Right ventricle myocardium superior (tissue), 1 donor: Measurements from ENCODE around the gene SERPINI1. TPM values are rescaled to one million over a fixed set of nuclear protein-coding genes. Genes with fewer than 3 reads are reported as not detected.

Experiments used
- ATAC-seq: fragments of 200-7000 bp; cut with Tn5 transposase; one replicate; pipeline ENCODE4 v1.9.1; 2020; ENCODE audit warnings: mild to moderate bottlenecking; ENCODE audit not compliant: poor library complexity
- DNase-seq: peaks from one replicate; pipeline ENCODE4 v3.0.0-alpha.2; 2020
- intact Hi-C: fragments of 100-400 bp; cut with DNase I; formaldehyde crosslinking; loops from one replicate; pipeline ENCODE4 v1.11.2; 2022
- long read RNA-seq: library from polyadenylated mRNA; unstranded; transcript quantifications from one replicate; pipeline ENCODE4 v2.0.0, GENCODE V29; 2021
- total RNA-seq: library from RNA; stranded (reverse); fragmentation: NEBNext Ultra II Directional; extraction: Animal tissue kit (Norgen Biotek cat#: 25700); gene quantifications from one replicate; pipeline ENCODE4 v1.2.1, GENCODE V29; 2021
- donor health status: DM: no; HTN: yes; CAD: no; lungs with severe emphysema.

The SERPINI1 gene, protein sequence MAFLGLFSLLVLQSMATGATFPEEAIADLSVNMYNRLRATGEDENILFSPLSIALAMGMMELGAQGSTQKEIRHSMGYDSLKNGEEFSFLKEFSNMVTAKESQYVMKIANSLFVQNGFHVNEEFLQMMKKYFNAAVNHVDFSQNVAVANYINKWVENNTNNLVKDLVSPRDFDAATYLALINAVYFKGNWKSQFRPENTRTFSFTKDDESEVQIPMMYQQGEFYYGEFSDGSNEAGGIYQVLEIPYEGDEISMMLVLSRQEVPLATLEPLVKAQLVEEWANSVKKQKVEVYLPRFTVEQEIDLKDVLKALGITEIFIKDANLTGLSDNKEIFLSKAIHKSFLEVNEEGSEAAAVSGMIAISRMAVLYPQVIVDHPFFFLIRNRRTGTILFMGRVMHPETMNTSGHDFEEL
- total RNA-seq, result 5.6 TPM
- long read RNA-seq, transcript SERPINI1-202 (9 exons, 1,890 nt), result major isoform, 7 of 8 reads
- long read RNA-seq, partial matches to known transcripts, result 0 of 8 reads
- long read RNA-seq, other reads (novel, unspliced or antisense), result 1 of 8 reads

DNA sequence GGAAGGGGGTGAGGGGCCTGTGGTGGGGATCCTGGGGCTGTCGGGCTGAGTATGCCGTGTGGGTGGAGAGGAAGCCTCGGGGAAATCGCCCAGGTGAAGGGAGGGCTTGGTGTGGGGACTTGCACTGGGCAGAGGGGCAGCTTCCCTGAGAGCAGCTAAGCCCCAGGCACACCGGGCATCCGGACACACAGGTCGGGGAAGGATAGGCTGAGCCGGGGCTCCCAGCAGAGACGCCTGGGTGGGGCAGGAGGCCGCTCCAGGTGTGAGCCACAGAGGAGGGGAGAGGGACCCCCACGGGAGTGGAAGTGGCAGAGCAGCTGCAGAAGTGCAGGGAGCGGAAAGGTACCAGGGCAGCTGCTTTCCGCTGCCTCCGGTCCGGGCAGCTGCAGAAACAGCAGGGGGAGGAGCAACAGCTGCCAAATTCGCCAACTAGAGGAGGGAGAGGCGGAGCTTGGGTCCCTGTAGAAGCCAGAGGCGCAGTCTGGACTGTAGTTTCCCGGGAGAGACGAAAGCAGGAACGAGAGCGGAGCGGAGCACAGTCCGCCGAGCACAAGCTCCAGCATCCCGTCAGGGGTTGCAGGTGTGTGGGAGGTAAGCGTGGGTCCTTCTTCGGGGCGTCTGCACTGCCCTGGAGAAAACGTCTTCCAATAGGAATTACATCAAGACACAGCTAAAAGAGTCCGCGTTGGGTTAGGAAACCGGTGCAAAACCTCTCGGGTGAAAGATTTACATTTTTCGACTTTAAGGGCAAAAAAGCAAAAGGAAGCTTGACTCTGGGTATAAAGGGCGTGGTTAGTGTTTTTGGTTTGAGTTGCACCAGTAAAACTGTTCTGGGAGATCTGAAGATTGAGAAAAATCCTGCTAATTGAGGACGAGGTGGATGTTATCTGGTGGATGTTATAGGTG is at the start of gene SERPINI1:
Gene SERPINI1 (plus strand): TSS at position 489 of the 906 bp plus-strand sequence. CDS start 53,408 bp downstream, outside the sequence.
- DNase-seq (peak; percentile 91), ATAC-seq (peak; percentile 94)
- intact Hi-C loops, result no loop called here

DNA sequence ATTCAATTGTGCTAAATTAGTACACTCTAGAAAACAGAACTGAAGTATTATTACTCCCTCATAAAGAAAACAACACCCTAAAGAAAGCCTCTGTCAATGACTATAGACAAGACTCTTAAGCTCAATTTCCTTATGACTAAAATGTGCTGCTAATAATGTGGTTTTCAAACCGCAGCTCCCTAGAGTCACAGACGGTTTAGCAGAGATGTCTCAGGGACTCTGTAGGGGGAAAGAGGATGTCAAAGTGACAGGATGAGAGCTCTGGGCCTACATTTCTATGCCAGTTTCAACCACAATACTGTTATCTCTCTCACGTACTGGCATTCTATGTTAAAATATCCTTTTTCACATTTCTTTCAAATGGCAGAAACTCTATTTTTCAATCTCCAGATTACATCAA is 44.2 kb upstream of the SERPINI1 start:
- DNase-seq (no peak), ATAC-seq (no peak)
- intact Hi-C loops, result loop anchor here (10.0 kb wide), 1 partner anchor 307 kb away; the partner anchor contains the start of gene ZBBX

DNA sequence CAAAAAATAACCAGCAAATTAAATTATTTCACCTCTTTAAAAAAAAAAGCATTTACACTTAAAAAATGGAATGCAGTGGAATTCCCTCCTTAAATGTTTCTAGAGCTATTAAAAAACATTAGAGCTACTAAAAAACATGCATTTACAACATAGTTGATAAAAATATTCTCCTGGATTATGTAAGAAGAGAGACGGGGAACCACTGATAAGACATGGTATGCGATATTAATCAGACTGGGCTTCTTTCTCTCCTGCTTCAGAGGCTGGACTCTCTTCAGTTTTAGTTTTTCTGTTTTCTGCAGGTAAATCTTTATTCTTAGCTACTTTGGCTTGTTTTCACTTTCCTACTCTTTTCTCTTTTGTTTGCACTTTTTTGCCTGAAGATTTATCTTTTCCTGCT is 41.4 kb upstream of the SERPINI1 start:
- intact Hi-C loops, result loop anchor here (10.0 kb wide), 1 partner anchor 309 kb away; the partner anchor contains the start of gene ZBBX
- ATAC-seq (no peak), DNase-seq (no peak)

DNA sequence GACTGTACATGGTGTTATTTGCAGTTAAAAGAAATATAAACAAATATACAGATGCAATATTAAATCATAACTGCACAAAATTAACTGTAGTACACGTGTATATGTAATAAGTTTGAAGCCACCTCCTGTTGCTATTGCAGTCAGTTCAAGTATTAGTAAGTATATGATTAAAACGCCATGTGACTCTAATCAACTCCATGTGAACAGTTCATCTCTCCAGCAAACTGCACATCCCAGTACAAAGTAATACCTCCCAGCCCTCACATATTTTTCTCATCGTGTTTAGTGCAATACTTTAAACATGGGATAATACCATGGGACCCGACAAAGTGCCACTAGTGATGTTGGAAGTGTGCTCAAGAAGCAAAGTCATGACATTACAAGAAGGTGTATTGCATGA is 35.5 kb upstream of the SERPINI1 start:
- DNase-seq, result no peak
- no peak for ATAC-seq
- intact Hi-C loops, result no loop called here

DNA sequence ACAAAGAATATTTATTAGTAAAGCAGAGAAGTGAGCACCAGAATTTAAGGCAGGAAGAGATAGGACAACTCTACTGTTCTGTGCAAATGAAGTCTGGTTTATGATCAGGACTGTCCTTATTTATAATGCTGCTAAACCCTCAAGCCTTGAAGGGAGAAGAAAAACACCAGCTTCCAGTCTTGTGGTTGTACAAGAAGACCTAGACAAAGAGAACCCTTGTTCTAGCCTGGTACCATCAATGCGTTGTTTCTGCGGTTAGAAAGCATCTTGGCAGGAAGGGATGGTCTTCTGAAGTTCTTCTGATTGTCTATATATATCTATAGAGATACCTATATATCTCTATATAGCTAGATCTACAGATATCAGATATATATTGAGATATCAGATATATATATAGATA is 34.6 kb upstream of the SERPINI1 start:
- intact Hi-C loops, result no loop called here
- no peak for DNase-seq
- no peak for ATAC-seq

DNA sequence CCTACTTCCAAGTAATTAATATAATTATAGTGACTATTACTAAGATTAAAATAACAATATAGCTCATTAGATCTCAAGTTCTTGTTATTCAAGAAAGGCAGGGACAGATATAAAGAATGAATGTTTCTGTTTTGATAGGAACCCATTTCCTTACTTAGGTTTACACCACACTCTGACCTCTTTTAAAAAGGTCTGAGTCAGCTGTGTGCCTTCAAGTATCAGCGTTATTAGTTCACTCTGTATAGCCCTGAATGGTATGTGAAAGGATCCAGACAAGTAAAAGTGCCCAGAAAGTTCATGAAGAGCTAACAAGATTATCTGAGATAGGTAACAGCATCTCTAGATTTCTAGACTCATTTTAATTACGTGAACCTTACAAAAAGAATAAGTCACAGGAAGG is 29.7 kb upstream of the SERPINI1 start:
- intact Hi-C loops, result no loop called here
- no peak for DNase-seq
- no peak for ATAC-seq

DNA sequence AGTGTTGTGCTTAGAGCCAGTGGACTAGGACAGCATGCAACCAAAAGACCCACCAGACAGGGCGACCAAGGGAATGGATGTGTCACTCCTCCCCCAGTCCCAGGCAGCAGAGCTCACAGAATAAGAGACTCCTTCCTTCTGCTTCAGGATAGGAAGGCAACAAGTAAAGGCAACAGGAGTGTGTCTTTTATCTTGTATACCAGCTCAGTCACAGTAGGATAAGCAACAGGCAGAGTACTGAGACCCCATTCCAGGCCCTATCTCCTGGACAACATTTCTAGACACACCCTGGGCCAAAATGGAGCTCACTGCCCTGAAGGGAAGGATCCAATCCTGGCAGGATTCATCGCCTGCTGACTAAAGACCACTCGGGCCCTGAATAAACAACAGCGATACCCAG is 25.8 kb upstream of the SERPINI1 start:
- intact Hi-C loops, result no loop called here
- no peak for DNase-seq
- ATAC-seq, result no peak

DNA sequence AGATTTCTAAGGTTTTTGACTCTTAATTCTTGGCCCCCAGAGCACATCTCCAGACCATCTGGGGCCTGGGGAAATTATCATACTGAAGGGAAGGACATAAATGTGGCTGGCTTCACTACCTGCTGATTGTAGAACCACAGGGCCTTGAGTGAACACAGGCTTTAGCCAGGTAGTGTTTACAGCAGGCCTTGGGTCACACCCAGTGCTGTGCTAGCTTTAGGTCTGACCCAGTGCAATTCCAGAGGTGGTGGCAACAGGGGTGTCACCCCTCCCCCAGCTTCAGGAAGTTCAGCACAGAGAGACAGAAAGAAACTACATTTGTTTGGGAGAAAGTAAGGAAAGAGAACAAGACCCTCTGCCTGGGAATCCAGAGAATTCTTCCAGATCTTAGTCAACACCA is 25.0 kb upstream of the SERPINI1 start:
- no peak for ATAC-seq
- intact Hi-C loops, result no loop called here
- DNase-seq, result no peak

DNA sequence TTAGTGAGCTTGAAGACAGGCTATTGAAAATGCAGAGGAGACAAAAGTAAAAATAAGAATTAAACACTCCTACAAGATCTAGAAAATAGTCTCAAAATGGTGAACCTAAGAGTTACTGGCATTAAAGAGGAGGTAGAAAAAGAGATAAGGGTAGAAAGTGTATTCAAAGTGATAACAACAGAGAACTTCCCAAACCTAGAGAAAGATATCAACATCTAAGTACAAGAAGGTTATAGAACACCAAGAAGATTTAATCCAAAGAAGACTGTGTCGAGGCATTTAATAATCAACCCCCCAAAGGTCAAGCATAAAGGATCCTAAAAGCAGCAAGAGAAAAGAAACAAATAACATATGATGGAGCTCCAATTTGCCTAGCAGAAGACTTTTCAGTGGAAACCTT is 24.1 kb upstream of the SERPINI1 start:
- ATAC-seq (no peak), DNase-seq (no peak)
- intact Hi-C loops, result no loop called here

DNA sequence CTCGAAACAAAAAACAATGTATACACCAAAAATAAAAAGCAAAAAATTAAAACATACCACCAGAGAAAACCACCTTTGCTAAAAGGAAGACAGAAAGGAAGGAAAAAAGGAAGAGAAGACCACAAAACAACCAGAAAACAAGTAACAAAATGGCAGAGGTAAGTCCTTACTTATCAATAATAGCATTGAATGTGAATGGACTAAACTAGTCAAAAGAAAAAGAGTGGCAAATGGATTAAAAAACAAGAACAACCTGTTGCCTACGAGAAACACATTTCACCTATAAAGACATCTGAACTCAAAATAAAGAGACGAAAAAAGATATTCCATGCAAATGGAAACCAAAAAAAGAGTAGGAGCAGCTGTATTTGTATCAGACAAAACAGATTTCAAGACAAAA is 23.1 kb upstream of the SERPINI1 start:
- DNase-seq (no peak), ATAC-seq (no peak)
- intact Hi-C loops, result no loop called here

DNA sequence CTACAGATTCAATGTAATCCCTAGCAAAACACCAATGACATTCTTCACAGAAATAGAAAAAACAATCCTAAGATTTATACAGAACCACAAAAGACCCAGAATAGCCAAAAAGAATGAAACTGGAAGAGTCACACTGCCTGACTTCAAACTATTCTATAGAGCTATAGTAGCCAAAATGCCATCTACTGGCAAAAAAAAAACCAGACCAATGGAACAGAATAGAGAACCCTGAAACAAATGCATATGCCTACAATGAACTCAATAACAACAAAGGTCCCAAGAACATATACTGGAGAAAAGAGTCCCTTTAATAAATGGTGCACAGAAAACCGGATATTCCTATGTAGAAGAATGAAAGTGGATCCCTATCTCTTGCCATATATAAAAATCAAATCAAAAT is 20.6 kb upstream of the SERPINI1 start:
- intact Hi-C loops, result no loop called here
- ATAC-seq (no peak), DNase-seq (no peak)

DNA sequence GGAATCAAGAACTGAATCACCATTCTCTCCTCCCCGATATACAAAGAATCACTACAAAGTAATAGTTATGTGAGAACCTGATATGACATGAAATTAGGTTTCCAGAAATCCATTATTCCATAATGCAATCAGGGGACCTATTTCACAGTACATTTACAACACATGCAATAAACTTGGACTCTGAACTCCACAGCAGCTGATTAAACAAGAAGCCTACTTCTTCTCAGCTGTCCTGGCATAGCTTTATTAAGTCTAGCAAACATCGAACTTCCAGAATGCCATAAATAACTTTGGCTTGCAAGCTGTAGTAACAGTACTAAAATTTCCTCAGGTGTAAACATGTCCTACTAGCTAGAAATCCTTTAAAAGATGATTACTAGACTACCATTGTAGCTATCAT is 18.6 kb upstream of the SERPINI1 start:
- DNase-seq (no peak), ATAC-seq (peak; percentile 46)
- intact Hi-C loops, result no loop called here

DNA sequence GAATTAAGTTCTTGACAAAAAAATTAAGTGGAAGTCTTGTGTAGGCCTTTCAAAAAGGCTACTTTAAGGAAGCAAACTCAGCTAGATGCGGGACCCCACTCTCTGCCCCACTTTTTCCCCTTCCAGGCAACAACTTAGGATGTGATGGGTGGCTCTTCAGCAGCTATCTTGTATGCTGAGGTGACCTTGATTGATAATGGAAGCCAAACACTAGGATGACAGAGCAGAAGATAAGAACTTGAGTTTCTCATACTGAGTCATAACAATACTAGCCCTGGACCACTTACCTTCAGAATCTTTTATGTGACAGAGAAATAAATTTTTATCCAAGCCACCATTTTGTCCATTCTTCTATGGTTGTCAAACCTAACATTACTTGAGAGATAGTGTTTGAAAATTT is 16.9 kb upstream of the SERPINI1 start:
- DNase-seq (no peak), ATAC-seq (no peak)
- intact Hi-C loops, result no loop called here

DNA sequence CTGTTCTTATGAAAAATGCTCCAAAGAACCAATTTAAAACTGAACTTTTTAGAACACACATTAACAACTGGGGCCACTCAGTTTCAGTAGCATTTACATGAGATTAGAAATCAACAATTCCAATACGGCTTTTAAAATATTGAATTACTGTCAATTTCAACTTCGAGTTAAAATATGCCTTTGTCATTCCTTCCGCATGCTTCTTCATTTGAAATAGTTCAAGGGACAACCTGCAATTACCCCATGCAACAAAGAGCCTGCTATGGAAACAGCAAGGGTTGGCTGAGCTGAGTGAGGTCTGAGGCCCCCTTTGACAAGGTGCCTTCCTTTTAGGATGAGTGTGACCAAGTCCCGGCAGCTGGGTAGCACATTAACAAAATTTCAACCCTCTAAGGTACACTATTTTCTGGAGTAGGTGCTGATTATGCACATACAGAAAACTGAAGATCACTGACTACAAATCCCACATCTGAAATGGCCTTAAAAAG is 12.5 kb upstream of the SERPINI1 start:
- intact Hi-C loops, result no loop called here
- DNase-seq (no peak), ATAC-seq (no peak)

DNA sequence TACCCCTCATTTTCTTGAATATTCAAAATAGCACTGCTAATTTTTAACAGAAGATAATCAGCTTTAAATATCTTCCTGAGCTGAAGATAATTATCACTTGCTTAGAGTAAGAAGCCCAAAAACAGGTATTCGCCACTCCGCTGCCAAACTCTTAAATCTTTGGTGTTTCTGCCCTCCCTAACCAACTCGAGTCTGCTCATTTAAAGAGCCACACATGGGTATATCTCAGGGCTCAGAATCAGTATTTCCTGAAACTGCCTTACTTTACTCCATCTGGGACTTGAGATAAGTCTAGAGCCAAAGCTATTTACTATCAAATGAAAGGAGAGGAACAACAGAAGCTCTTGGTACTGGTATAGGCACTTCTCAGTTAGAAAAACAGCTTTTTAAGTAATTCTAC is 11.6 kb upstream of the SERPINI1 start:
- DNase-seq, result no peak
- intact Hi-C loops, result no loop called here

DNA sequence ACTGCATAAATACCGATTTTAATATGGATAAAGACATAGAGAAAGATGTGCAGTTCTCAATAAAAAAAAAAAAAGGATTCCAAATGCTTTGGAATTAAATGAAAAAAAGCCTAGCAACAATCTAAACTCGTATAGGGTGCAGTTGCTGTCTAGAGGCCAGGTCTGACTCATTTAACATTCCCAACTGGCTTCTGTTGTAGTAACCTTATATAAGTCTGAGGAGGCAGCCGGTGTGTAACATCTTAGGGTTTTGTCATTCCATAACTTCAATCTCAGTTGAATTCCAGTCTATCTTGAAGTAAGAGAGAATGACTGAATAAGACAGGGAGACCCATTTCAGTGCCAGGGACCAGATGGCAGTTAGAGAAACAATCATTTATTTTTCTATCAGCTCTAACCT is 7.3 kb upstream of the SERPINI1 start:
- ATAC-seq (peak; percentile 77), DNase-seq (no peak)
- intact Hi-C loops, result no loop called here

More for the DNA sequence above, 11.6 kb upstream of the SERPINI1 start:
- ATAC-seq, result no peak

DNA sequence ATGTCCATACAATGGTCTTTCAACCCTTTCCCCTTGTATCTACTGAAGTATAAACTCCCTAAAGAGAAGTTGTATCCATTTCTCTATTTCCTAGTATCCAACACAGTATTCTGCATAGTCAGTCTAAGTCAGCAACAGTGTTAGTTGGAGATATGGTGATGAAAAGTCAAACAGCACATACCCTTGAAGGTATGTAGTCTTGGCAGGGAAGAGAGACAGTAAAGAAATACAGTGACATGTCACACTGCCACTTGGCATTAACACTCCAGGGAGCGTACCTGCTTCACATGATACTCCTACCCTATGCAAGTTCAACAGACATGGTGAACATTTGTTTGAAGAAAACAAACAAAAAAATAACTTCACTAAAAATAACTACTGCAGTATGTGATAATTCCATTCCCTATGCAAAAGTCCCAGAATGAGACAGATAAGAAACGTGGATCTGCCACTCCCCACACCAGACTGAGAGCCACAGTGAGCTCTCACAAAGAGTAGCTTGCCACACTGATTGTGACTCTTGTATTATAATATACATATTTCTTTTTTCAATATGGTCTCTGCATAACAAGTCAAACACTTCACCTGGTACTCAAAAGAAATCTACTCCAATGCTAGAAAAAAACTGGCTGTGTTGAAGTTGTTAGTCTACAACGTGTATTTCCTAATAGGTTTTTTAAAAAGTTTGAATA is 6.7 kb upstream of the SERPINI1 start:
- intact Hi-C loops, result no loop called here
- ATAC-seq (peak; percentile 79), DNase-seq (no peak)

DNA sequence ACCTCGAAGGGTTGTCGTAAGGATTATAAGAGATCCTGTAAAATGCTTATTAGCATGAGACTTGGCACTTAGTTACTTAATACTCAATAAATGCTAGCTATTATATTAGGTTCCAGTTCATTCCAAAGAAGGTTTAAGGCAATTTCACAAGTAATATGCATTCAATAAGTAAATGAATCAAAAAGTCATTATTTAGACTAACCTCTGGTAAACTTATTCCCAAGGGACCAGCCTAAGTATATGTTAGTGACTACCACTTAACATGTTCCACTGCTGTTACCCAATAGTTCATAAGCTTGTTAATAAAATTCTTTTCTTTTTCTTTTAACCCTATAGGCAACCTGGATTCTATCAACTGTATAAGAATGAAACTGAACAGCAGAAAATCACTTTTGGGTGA is 5.9 kb upstream of the SERPINI1 start:
- DNase-seq, result no peak
- intact Hi-C loops, result no loop called here
- no peak for ATAC-seq

DNA sequence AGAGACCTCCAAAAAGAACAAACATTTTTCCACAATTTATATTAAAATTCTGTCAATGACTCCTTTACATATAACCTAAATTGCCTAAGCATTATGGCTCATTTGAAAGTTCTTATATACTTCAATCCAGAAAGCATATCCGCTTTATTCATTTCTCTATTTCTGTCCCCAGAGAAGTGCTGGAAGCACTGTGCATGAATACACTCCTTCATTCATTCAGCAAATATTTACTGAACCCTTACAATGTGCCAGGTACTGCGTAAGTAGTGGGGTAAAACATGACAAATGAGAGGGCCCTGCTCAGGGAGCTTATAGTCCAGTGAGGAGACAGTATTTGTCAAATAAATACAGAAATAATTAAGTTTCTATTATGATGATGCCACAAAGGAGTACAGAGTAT is 4.1 kb upstream of the SERPINI1 start:
- DNase-seq, result no peak
- ATAC-seq, result no peak
- intact Hi-C loops, result no loop called here
